GM12878 (cell line): ENCODE measurements around the gene GNG13. TPM values are rescaled to one million over a fixed set of nuclear protein-coding genes. Genes with fewer than 3 reads are reported as not detected.

Experiments
- ATAC-seq: fragments of 200-7000 bp; cut with Tn5 transposase; 3 replicates; pipeline ENCODE4 v1.9.1; 2020; ENCODE audit warnings: mild to moderate bottlenecking, moderate library complexity
- BruUV-seq: library from RNA; stranded (reverse); fragments of 400-500 nt; replicated peaks from 2 replicates; lab custom pipeline; 2021; lab: Mats Ljungman, UMichigan
- CTCF ChIA-PET: fragments of 300-600 bp; sonication (Branson Sonifier 250); formaldehyde crosslinking; extraction: SDS; loops from one replicate; lab custom pipeline; 2021; ENCODE audit warnings: inconsistent platforms; lab: Yijun Ruan, JAX
- POLR2A ChIA-PET: fragments of 350-600 bp; formaldehyde crosslinking; extraction: SDS; loops from one replicate; lab custom pipeline; 2021; ENCODE audit warnings: inconsistent platforms; lab: Charles Lee
- RAD21 ChIA-PET: fragments of 300-600 bp; sonication (Branson Sonifier 250); formaldehyde crosslinking; loops from one replicate; lab custom pipeline; 2023; ENCODE audit warnings: antibody characterized with exemption; ENCODE audit not compliant: unreplicated experiment; lab: Charles Lee
- SMC1A ChIA-PET: fragments of 300-600 bp; sonication (Branson Sonifier 250); formaldehyde crosslinking; loops from one replicate; lab custom pipeline; 2023; ENCODE audit not compliant: unreplicated experiment, uncharacterized antibody; lab: Charles Lee
- DNase-seq: peaks from one replicate; pipeline ENCODE4 v3.0.0-alpha.2; 2011; ENCODE audit warnings: low read depth, low spot score
- FAIRE-seq: peaks from 3 replicates; lab custom pipeline; 2011; peaks lifted over from hg19 to GRCh38; lab: Jason Lieb, UNC
- H2AFZ ChIP-seq: 2 replicates; pipeline ENCODE4 v1.6.0; 2011; ENCODE audit warnings: low read depth, low read length, control low read depth; ENCODE audit not compliant: control insufficient read depth
- H3K27ac ChIP-seq: 2 replicates; pipeline ENCODE4 v1.5.1; 2011; ENCODE audit warnings: control low read depth; ENCODE audit not compliant: control insufficient read depth, insufficient read depth
- H3K27me3 ChIP-seq, 2 experiments: replicated peaks in 1 of 2; 2 replicates each; pipeline versions ENCODE4 v1.6.0 to v1.6.1; 2011; ENCODE audit warnings: low read length in 1 of 2; ENCODE audit not compliant: control insufficient read depth in 2 of 2, insufficient read depth in 2 of 2
- H3K36me3 ChIP-seq, 2 experiments: 2 replicates each; pipeline ENCODE4 v1.5.1; 2011; ENCODE audit warnings: low read length in 1 of 2; ENCODE audit not compliant: control insufficient read depth in 2 of 2, insufficient read depth in 2 of 2
- H3K4me1 ChIP-seq: 2 replicates; pipeline ENCODE4 v1.6.1; 2011; ENCODE audit warnings: mild to moderate bottlenecking, low read length, moderate library complexity, mixed read lengths; ENCODE audit not compliant: control insufficient read depth, insufficient read depth
- H3K4me2 ChIP-seq: 2 replicates; pipeline ENCODE4 v1.6.0; 2011; ENCODE audit warnings: control low read depth; ENCODE audit not compliant: control insufficient read depth, insufficient read depth
- H3K4me3 ChIP-seq: fragments of 200-600 bp; sonication (generic); 2 replicates; pipeline ENCODE4 v1.5.1; 2016
- H3K79me2 ChIP-seq: 2 replicates; pipeline ENCODE4 v1.6.0; 2011; ENCODE audit warnings: low read length; ENCODE audit not compliant: control insufficient read depth, insufficient read depth
- H3K9ac ChIP-seq: 2 replicates; pipeline ENCODE4 v1.8.0; 2011; ENCODE audit warnings: low read length, control low read depth, mixed read lengths; ENCODE audit not compliant: control insufficient read depth, insufficient read depth
- H3K9me3 ChIP-seq: replicated peaks from 3 replicates; pipeline ENCODE4 v1.5.1; 2011; ENCODE audit warnings: mild to moderate bottlenecking, low read length; ENCODE audit not compliant: control insufficient read depth, insufficient read depth
- H4K20me1 ChIP-seq: 2 replicates; pipeline ENCODE4 v1.6.0; 2011; ENCODE audit not compliant: control insufficient read depth, insufficient read depth
- CUX1 ChIP-seq: IDR thresholded peaks from 2 replicates; pipeline ENCODE4 v1.6.1; 2012; ENCODE audit warnings: improper control_type of control experiment, low read depth, low read length; ENCODE audit not compliant: insufficient replicate concordance
- NFYA ChIP-seq: IDR thresholded peaks from 2 replicates; pipeline ENCODE4 v1.6.1; 2011; ENCODE audit warnings: low read depth, mild to moderate bottlenecking, low read length, improper control_type of control experiment, borderline replicate concordance
- NR2C1 ChIP-seq: fragments of 450-650 bp; IDR thresholded peaks from 2 replicates; pipeline ENCODE4 v1.6.1; 2017; ENCODE audit warnings: antibody characterized with exemption, mild to moderate bottlenecking, moderate library complexity
- PAX8 ChIP-seq: fragments of 450-650 bp; IDR thresholded peaks from 2 replicates; pipeline ENCODE4 v1.6.1; 2017; ENCODE audit warnings: mild to moderate bottlenecking, moderate library complexity
- PKNOX1 ChIP-seq: fragments of 450-650 bp; IDR thresholded peaks from 2 replicates; pipeline ENCODE4 v1.6.1; 2016; ENCODE audit warnings: mild to moderate bottlenecking
- SMAD5 ChIP-seq: IDR thresholded peaks from 2 replicates; pipeline ENCODE4 v1.6.1; 2016; ENCODE audit warnings: antibody characterized with exemption, low read depth
- SPI1 ChIP-seq: IDR thresholded peaks from 2 replicates; pipeline ENCODE4 v1.6.1; 2011; ENCODE audit warnings: low read depth, mild to moderate bottlenecking, low read length, moderate library complexity, borderline replicate concordance; ENCODE audit not compliant: insufficient read depth
- SUZ12 ChIP-seq: fragments of 200-600 bp; sonication (generic); IDR thresholded peaks from one replicate; pipeline ENCODE4 v1.6.1; 2018; ENCODE audit warnings: antibody characterized with exemption, mild to moderate bottlenecking; ENCODE audit not compliant: unreplicated experiment
- TAF1 ChIP-seq: IDR thresholded peaks from 2 replicates; pipeline ENCODE4 v1.6.1; 2011; ENCODE audit warnings: mild to moderate bottlenecking, low read depth, low read length, borderline replicate concordance
- USF1 ChIP-seq: IDR thresholded peaks from 2 replicates; pipeline ENCODE4 v1.6.1; 2011; ENCODE audit warnings: borderline replicate concordance, low read depth, mild to moderate bottlenecking, moderate library complexity, mixed read lengths, low read length; ENCODE audit not compliant: insufficient read depth; ENCODE audit errors: extremely low read length
- WGBS: methylation state at CpG from one replicate; pipeline ENCODE4 v1.1.6; 2016; ENCODE audit warnings: low lambda C conversion rate; ENCODE audit not compliant: insufficient replicate concordance, insufficient coverage; ENCODE audit errors: missing lambda C conversion rate; 5-methylcytosine and 5-hydroxymethylcytosine counted together
- in situ Hi-C: fragments of 300-500 bp; cut with MboI; formaldehyde crosslinking; loops from 9 replicates; pipeline ENCODE4 v1.14.3; 2018; ENCODE audit warnings: mixed read lengths
- intact Hi-C: fragments of 100-400 bp; cut with micrococcal nuclease; formaldehyde crosslinking; loops from one replicate; pipeline ENCODE4 v1.14.2; 2022; ENCODE audit not compliant: unreplicated experiment
- polyA plus RNA-seq, 11 experiments: library from polyadenylated mRNA; depleted of rRNA in 4 of 11; unstranded in 6 of 11; stranded (reverse) in 5 of 11; fragments of >200 nt; fragmentation: Nextera tagmentation in 4 of 11; fragmentation: Illumina TruSeq in 1 of 11; extraction: Ambion mirVana in 4 of 11; extraction: Trizol in 1 of 11; gene quantifications; 1 replicate in 1 of 11; 2 replicates in 10 of 11; pipeline versions ENCODE4 v1.2.1 to v1.2.3, GENCODE V29; 2011 to 2016; ENCODE audit warnings: inconsistent platforms in 2 of 11, missing spikeins in 2 of 11, low read depth in 1 of 11
- total RNA-seq, 4 experiments: library from RNA; depleted of rRNA in 3 of 4; stranded (reverse); fragments of >200 nt in 3 of 4; fragmentation: Illumina TruSeq in 1 of 4; extraction: Trizol in 1 of 4; gene quantifications; 2 replicates each; pipeline versions ENCODE4 v1.2.1 to v1.2.3, GENCODE V29; 2013 to 2021

Gene GNG13
- total and polyA plus RNA-seq, 10 of the 15 experiments (the other 5 are each of a cell fraction or from before 2014, with no cell fraction given), result not detected

- Histone ChIP-seq H3K36me3 (no peaks in the 10 kb centered on the region), H3K9ac (no peak overlapping the region), H3K4me2 (no peak overlapping the region), H3K27me3 (no peaks in the 10 kb centered on the region; a peak in 1 of 4 replicates), H3K4me3 (no peak overlapping the region), H3K27ac (no peak overlapping the region), H3K79me2 (no peaks in the 10 kb centered on the region), H4K20me1 (no peaks in the 10 kb centered on the region), H3K9me3 (no peaks in the 10 kb centered on the region), H3K4me1 (no peaks in the 10 kb centered on the region), H2AFZ (no peak overlapping the region)
- ChIA-PET SMC1A (no interaction called here), RAD21 (no interaction called here), POLR2A (no interaction called here), CTCF (interaction anchor here (0.5 to 0.7 kb wide), 2 partner anchors 28 to 61 kb away, joined by 3 to 4 read pairs; no protein-coding TSS in a partner anchor)
- WGBS, result 17% methylated on average over 6 of the region's 6 CpGs
- TF ChIP-seq NR2C1 (no peak), SUZ12 (no peak), SPI1 (no peak), TAF1 (no peak), CUX1 (no peak), USF1 (no peak), SMAD5 (no peak), NFYA (no peak), PAX8 (no peak), PKNOX1 (no peak)
- FAIRE-seq (no peak), ATAC-seq (no peak), DNase-seq (no peak)
- intact Hi-C loops, result no loop called here
- in situ Hi-C loops, result no loop called here
- no TSS peak for BruUV-seq
Measured at GRCh38 chr16:749010-749409, 51.5 kb downstream of the GNG13 start.
